ENCODE data around the gene STMN3.

GRCh38 chr20:63612276-63612931 is 40.8 kb downstream of the STMN3 start:
- TF ChIP-seq CTCF (IDR thresholded peaks at IDR 0.05) (no peak), POLR2A (IDR thresholded peaks at IDR 0.05) (no peak), POLR2AphosphoS5 (IDR thresholded peaks at IDR 0.05) (no peak), EP300 (IDR thresholded peaks at IDR 0.05) (no peak)

Data from sigmoid colon (tissue), 4 donors.